Caco-2 (cell line): ENCODE measurements around the gene ANXA7. TPM values are rescaled to one million over a fixed set of nuclear protein-coding genes. Genes with fewer than 3 reads are reported as not detected.

Experiments
- BruUV-seq: library from RNA; stranded (reverse); fragments of 400-500 nt; replicated peaks from 2 replicates; lab custom pipeline; 2021; lab: Mats Ljungman, UMichigan
- CTCF ChIA-PET: fragments of 300-600 bp; sonication (Branson Sonifier 250); formaldehyde crosslinking; loops from one replicate; lab custom pipeline; 2022; ENCODE audit warnings: antibody characterized with exemption; lab: Charles Lee
- POLR2A ChIA-PET: fragments of 300-600 bp; sonication (Branson Sonifier 250); formaldehyde crosslinking; loops from one replicate; lab custom pipeline; 2022; ENCODE audit warnings: antibody characterized with exemption; lab: Charles Lee
- DNase-seq, 2 experiments: peaks; one replicate each; pipeline versions ENCODE4 v3.0.0 to v3.0.0-alpha.2; 2020 to 2022
- H3K27me3 ChIP-seq: replicated peaks from 2 replicates; pipeline ENCODE4 v1.6.0; 2011; ENCODE audit warnings: low read length; ENCODE audit not compliant: control insufficient read depth, insufficient read depth
- H3K36me3 ChIP-seq: 2 replicates; pipeline ENCODE4 v1.5.1; 2011; ENCODE audit warnings: low read length; ENCODE audit not compliant: control insufficient read depth, insufficient read depth
- H3K4me1 ChIP-seq: fragments of 250-450 bp; sonication (Bioruptor Pico); 2 replicates; pipeline ENCODE4 v1.5.1; 2020; ENCODE audit warnings: mild to moderate bottlenecking
- H3K4me3 ChIP-seq: 2 replicates; pipeline ENCODE4 v1.5.1; 2011; ENCODE audit warnings: low read depth, mild to moderate bottlenecking, control low read depth, low read length
- H3K9me3 ChIP-seq: fragments of 250-450 bp; sonication (Bioruptor Pico); 2 replicates; pipeline ENCODE4 v1.5.1; 2020; ENCODE audit warnings: mild to moderate bottlenecking, moderate library complexity
- H3K27ac Mint-ChIP-seq: one replicate; pipeline ENCODE4 v1.8.0; 2022; ENCODE audit warnings: mixed read lengths; ENCODE audit not compliant: unreplicated experiment
- H3K27me3 Mint-ChIP-seq: one replicate; pipeline ENCODE4 v1.8.0; 2022; ENCODE audit warnings: mixed read lengths; ENCODE audit not compliant: insufficient read depth, unreplicated experiment
- H3K36me3 Mint-ChIP-seq: one replicate; pipeline ENCODE4 v1.8.0; 2022; ENCODE audit warnings: mild to moderate bottlenecking, mixed read lengths; ENCODE audit not compliant: insufficient read depth, unreplicated experiment
- H3K4me1 Mint-ChIP-seq: one replicate; pipeline ENCODE4 v1.8.0; 2022; ENCODE audit warnings: low read depth, mixed read lengths; ENCODE audit not compliant: unreplicated experiment
- H3K4me3 Mint-ChIP-seq: one replicate; pipeline ENCODE4 v1.8.0; 2022; ENCODE audit warnings: mild to moderate bottlenecking, moderate library complexity, mixed read lengths; ENCODE audit not compliant: unreplicated experiment
- H3K9me3 Mint-ChIP-seq: one replicate; pipeline ENCODE4 v1.8.0; 2022; ENCODE audit warnings: mixed read lengths; ENCODE audit not compliant: unreplicated experiment
- CTCF ChIP-seq, 2 experiments: fragments of 200-600 bp in 1 of 2; IDR thresholded peaks; 1 replicate in 1 of 2; 2 replicates in 1 of 2; pipeline versions ENCODE4 v1.5.1 to v1.8.0; 2011 to 2022; ENCODE audit warnings: antibody characterized with exemption in 1 of 2, control low read depth in 1 of 2, inconsistent platforms in 1 of 2, low read depth in 1 of 2, low read length in 1 of 2, mild to moderate bottlenecking in 1 of 2, moderate library complexity in 1 of 2; ENCODE audit not compliant: insufficient read depth in 1 of 2, severe bottlenecking in 1 of 2, unreplicated experiment in 1 of 2
- intact Hi-C: fragments of 100-400 bp; cut with micrococcal nuclease; formaldehyde crosslinking; loops from one replicate; pipeline ENCODE4 v1.10.0; 2022; ENCODE audit not compliant: unreplicated experiment
- total RNA-seq: library from RNA; stranded (reverse); gene quantifications from 2 replicates; pipeline ENCODE4 v1.2.3, GENCODE V29; 2022

ANXA7 gene
- total RNA-seq, 1 experiment from 2014 or later, result 240 TPM

DNA sequence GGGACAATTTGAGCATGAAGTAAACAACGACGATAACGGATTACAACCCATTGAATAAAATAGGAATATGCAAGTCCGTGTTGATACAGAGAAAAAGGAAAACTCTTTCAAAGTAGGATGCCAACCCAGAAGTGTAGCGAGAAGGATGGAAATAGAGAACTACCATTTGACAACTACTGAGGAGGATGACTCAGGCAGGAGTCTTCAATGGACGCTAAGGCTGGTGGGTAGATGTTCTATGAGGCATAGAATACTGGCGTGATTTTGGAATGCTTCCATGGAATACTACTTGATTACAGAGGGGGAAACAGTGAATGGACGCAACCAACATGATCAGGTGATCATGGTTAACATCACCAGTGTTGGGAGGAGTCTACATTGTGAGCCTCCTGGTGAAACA lies 54.4 kb downstream of the ANXA7 start:
- ChIA-PET POLR2A (interaction anchor here (0.9 to 1.9 kb wide), 5 partner anchors 9 to 263 kb away, joined by 3 to 18 read pairs (median 6); partner anchors contain the start of genes DNAJC9, P4HA1 and PPP3CB), CTCF (interaction anchor here (1.0 to 1.4 kb wide), 2 partner anchors 39 to 136 kb away, joined by 3 to 6 read pairs; no protein-coding TSS in a partner anchor)
- Histone ChIP-seq H3K4me3 (peak overlapping the region; percentile 34), H3K27me3 (no peaks in the 10 kb centered on the region), H3K36me3 (no peaks in the 10 kb centered on the region), H3K9me3 (no peaks in the 10 kb centered on the region; the same call in 1 of the 2 replicates), H3K4me1 (peaks cover 11% of the 10 kb centered on the region; the same call in 1 of the 2 replicates)
- TF ChIP-seq CTCF (IDR thresholded peaks at IDR 0.05; ENCODE audit: insufficient read depth in 1 of 2, low read depth in 1 of 2, low read length in 1 of 2, severe bottlenecking in 1 of 2, unreplicated experiment in 1 of 2), result no peak
- H3K4me1 Mint-ChIP-seq, result peaks cover 12% of the 10 kb centered on the region
- peaks cover 13% of the 10 kb centered on the region for H3K36me3 Mint-ChIP-seq
- H3K9me3 Mint-ChIP-seq, result no peaks in the 10 kb centered on the region
- intact Hi-C loops, result loop anchor here (2.0 to 5.0 kb wide), 2 partner anchors 53 to 107 kb away; partner anchors contain the start of genes ANXA7 and MRPS16
- no TSS peak for BruUV-seq
- peak overlapping the region; percentile 27 for H3K27ac Mint-ChIP-seq
- DNase-seq, result no peak
- peak overlapping the region; percentile 91 for H3K4me3 Mint-ChIP-seq
- H3K27me3 Mint-ChIP-seq, result peaks cover 4% of the 10 kb centered on the region

DNA sequence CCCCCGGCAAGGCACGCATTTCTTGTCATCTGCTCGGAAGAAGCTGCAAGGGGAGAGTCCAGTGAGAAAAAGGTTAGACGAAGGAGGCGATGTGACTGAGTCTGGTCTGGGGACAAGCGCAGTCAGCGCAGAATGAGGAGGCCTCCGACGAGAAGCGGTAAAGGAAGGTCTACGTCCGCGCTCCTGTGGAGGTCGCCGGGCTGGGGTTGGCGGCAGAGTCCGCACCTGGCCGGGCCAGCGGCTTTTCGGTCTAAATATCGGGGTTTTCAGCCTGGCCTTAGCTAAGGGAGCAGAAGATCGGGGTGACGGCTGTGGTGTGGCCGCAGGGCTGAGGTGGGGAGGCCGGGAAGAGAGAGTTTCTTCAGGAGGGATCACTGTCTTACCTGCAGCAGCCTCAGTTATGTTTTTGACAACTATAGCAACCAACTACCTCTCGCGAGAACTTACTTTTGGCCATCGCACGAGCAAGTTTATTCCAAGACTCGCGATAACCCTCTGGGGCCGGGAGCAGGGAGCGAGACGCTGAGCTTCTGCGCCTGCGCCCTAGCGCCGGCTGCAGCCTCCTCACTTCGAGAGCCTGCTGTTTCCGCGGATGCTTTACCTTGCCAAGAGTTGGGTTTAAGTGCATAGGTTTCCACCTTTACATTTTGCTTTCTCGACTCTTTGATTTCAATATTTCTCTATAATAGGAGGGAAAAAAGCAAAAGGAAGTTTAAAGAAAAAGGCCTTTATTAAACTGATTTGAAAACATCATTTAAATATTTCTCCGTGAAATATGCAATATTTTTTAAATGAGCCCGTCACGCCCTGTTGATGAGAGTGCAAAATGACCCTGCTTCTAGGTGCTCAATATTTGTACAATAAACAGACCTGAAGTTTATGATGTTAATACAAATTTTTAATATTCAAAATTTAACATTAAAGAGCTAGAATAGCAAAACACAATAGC lies 55.3 kb downstream of the ANXA7 start, which contains the start of gene CFAP70:
TSS of gene CFAP70 (minus strand) at position 534 of the 949 bp plus-strand sequence. CDS start 4,068 bp downstream, outside the sequence.
- intact Hi-C loops, result loop anchor here (2.0 to 5.0 kb wide), 2 partner anchors 54 to 106 kb away; partner anchors contain the start of genes ANXA7 and MRPS16
- Mint-ChIP-seq H3K27ac (peak within 1 kb of the TSS; percentile 99), H3K27me3 (peaks cover 4% of the 10 kb centered on the region), H3K4me1 (peaks cover 12% of the 10 kb centered on the region), H3K9me3 (no peaks in the 10 kb centered on the region), H3K36me3 (peaks cover 13% of the 10 kb centered on the region), H3K4me3 (peak within 1 kb of the TSS; percentile 91)
- peak; percentile 97 to 98 for DNase-seq
- Histone ChIP-seq H3K4me1 (peaks cover 11% of the 10 kb centered on the region; the same call in 1 of the 2 replicates), H3K27me3 (no peaks in the 10 kb centered on the region), H3K36me3 (no peaks in the 10 kb centered on the region), H3K4me3 (peak within 1 kb of the TSS; percentile 66), H3K9me3 (no peaks in the 10 kb centered on the region; the same call in 1 of the 2 replicates)
- ChIA-PET POLR2A (interaction anchor here (0.5 to 1.9 kb wide), 10 partner anchors 9 to 267 kb away, joined by 3 to 18 read pairs (median 4); partner anchors contain the start of genes DNAJC9, P4HA1 and PPP3CB), CTCF (interaction anchor here (1.0 to 1.4 kb wide), 2 partner anchors 40 to 105 kb away, joined by 3 to 6 read pairs; no protein-coding TSS in a partner anchor)
- no peak for TF ChIP-seq CTCF (IDR thresholded peaks at IDR 0.05; ENCODE audit: insufficient read depth in 1 of 2, low read depth in 1 of 2, low read length in 1 of 2, severe bottlenecking in 1 of 2, unreplicated experiment in 1 of 2)
- no TSS peak for BruUV-seq

DNA sequence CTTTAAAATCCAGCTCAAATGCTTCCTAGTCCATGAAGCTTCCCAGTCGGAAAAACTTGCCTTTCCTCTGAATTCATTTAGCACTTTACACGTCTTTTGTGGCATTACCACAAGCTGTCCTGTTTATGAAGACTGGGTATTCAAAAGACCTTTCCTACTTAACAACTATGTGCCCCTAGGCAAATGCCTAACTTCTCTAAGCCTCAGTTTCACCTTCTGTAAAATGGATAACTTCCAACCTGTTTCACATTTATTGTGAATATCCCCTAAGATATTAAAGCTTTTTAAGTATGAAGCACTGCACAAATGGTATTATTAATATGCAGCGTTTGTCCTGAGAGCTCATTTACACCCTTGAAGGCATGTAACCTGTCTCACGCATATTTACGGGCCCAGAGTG lies 56.0 kb downstream of the ANXA7 start:
- ChIA-PET CTCF (no interaction called here), POLR2A (interaction anchor here (1.9 kb wide), 1 partner anchor 55 kb away, joined by 6 read pairs; no protein-coding TSS in a partner anchor)
- H3K27me3 ChIP-seq, result no peaks in the 10 kb centered on the region
- peaks cover 11% of the 10 kb centered on the region; the same call in 1 of the 2 replicates for H3K4me1 ChIP-seq
- H3K27me3 Mint-ChIP-seq, result peaks cover 4% of the 10 kb centered on the region
- peaks cover 12% of the 10 kb centered on the region for H3K4me1 Mint-ChIP-seq
- no peak for TF ChIP-seq CTCF (IDR thresholded peaks at IDR 0.05; ENCODE audit: insufficient read depth in 1 of 2, low read depth in 1 of 2, low read length in 1 of 2, severe bottlenecking in 1 of 2, unreplicated experiment in 1 of 2)
- BruUV-seq, result TSS peak; percentile 24
- peak overlapping the region; percentile 91 for H3K4me3 Mint-ChIP-seq
- H3K36me3 ChIP-seq, result no peaks in the 10 kb centered on the region
- peak overlapping the region; percentile 99 for H3K27ac Mint-ChIP-seq
- no peak for DNase-seq
- peak overlapping the region; percentile 66 for H3K4me3 ChIP-seq
- H3K9me3 ChIP-seq, result no peaks in the 10 kb centered on the region; the same call in 1 of the 2 replicates
- intact Hi-C loops, result loop anchor here (2.0 to 5.0 kb wide), 2 partner anchors 54 to 105 kb away; partner anchors contain the start of genes ANXA7 and MRPS16
- H3K9me3 Mint-ChIP-seq, result no peaks in the 10 kb centered on the region
- H3K36me3 Mint-ChIP-seq, result peaks cover 9% of the 10 kb centered on the region
